ENCODE results near the gene MET. TPM values are rescaled to one million over a fixed set of nuclear protein-coding genes. Genes with fewer than 3 reads are reported as not detected.

The MET gene
- total RNA-seq, 6 donors from 2014 or later, result 32.4 to 114 (median 82.2) TPM

DNA sequence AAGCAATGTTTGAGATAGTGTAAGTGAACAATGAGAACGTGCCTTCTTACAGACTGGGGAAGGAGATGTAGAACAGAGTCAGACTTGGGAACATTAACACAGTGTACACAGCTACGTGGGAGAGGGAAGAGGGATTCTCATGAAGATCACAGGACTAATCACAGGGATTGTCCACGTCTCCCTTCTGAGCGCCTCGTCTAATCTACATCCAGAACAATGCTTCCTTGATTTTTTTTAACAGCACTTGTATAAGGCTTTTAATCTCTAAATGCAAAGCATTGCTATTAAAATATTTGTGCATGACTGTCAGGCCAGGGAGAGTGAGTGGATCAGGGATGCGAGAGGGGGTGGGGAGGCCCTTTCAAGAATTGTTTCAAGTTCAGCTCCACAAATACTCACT lies 62.7 kb downstream of the MET start:
- no peak for DNase-seq
- no peak overlapping the region for H3K4me3 ChIP-seq
- no peaks in the 10 kb centered on the region for H3K27me3 ChIP-seq
- H3K27ac ChIP-seq, result no peak overlapping the region
- no peak for TF ChIP-seq POLR2AphosphoS5 (IDR thresholded peaks at IDR 0.05)
- WGBS, 2 donors, result 77 to 79% methylated on average over 6 of the region's 6 CpGs
- H3K36me3 ChIP-seq, result no peaks in the 10 kb centered on the region
- peaks cover 5 to 44% (median 15%) of the 10 kb centered on the region in 4 donors for H3K4me1 ChIP-seq
- ATAC-seq (ENCODE audit: low FRiP score in 2 of 2), result no peak
- H3K9me3 ChIP-seq, result no peaks in the 10 kb centered on the region

- no peak overlapping the region for H3K4me3 ChIP-seq
- TF ChIP-seq POLR2A (IDR thresholded peaks at IDR 0.05), result no peak
- peak in 1 of 4 donors; percentile 81 for TF ChIP-seq EP300 (IDR thresholded peaks at IDR 0.05)
- peak in 1 of 2 donors; percentile 17 for TF ChIP-seq POLR2AphosphoS5 (IDR thresholded peaks at IDR 0.05)
- no peak for TF ChIP-seq CTCF (IDR thresholded peaks at IDR 0.05)
- no peaks in the 10 kb centered on the region for H3K9me3 ChIP-seq
- DNase-seq, result peak in 1 of 2 donors; percentile 45
- H3K27ac ChIP-seq, result peak overlapping the region in 2 of 4 donors; percentile 16 to 25
- 62 to 67% methylated on average over 8 of the region's 8 CpGs for WGBS, 2 donors
- no peaks in the 10 kb centered on the region for H3K27me3 ChIP-seq
- peak; percentile 70 to 86 for ATAC-seq (ENCODE audit: low FRiP score in 2 of 2)
- H3K4me1 ChIP-seq, result peaks cover 5 to 47% (median 17%) of the 10 kb centered on the region in 4 donors
- no peaks in the 10 kb centered on the region for H3K36me3 ChIP-seq
Measured at GRCh38 chr7:116736927-116737715, 65.1 kb downstream of the MET start.

GRCh38 chr7:116738378-116738777 lies 66.4 kb downstream of the MET start:
- H3K4me1 ChIP-seq, result peaks cover 5 to 44% (median 17%) of the 10 kb centered on the region in 4 donors
- no peaks in the 10 kb centered on the region for H3K27me3 ChIP-seq
- peak overlapping the region in 1 of 4 donors; percentile 20 for H3K27ac ChIP-seq
- ATAC-seq (ENCODE audit: low FRiP score in 2 of 2), result no peak
- WGBS, 2 donors, result 48 to 59% methylated on average over 1 of the region's 1 CpG
- no peaks in the 10 kb centered on the region for H3K9me3 ChIP-seq
- DNase-seq, result no peak
- TF ChIP-seq CTCF (IDR thresholded peaks at IDR 0.05) (no peak), POLR2A (IDR thresholded peaks at IDR 0.05) (no peak), POLR2AphosphoS5 (IDR thresholded peaks at IDR 0.05) (no peak), EP300 (IDR thresholded peaks at IDR 0.05) (peak in 1 of 4 donors; percentile 51)
- H3K36me3 ChIP-seq, result no peaks in the 10 kb centered on the region
- H3K4me3 ChIP-seq, result no peak overlapping the region

- Histone ChIP-seq H3K27me3 (no peaks in the 10 kb centered on the region), H3K4me3 (no peak overlapping the region), H3K27ac (no peak overlapping the region), H3K9me3 (no peaks in the 10 kb centered on the region), H3K36me3 (no peaks in the 10 kb centered on the region), H3K4me1 (peaks cover 5 to 39% (median 17%) of the 10 kb centered on the region in 4 donors)
- TF ChIP-seq CTCF (IDR thresholded peaks at IDR 0.05) (no peak), POLR2AphosphoS5 (IDR thresholded peaks at IDR 0.05) (no peak), POLR2A (IDR thresholded peaks at IDR 0.05) (no peak), EP300 (IDR thresholded peaks at IDR 0.05) (no peak)
- ATAC-seq (ENCODE audit: low FRiP score in 2 of 2) (no peak), DNase-seq (no peak)
- 93 to 100% methylated on average over 2 of the region's 2 CpGs for WGBS, 2 donors
Measured at GRCh38 chr7:116739307-116739706, 67.3 kb downstream of the MET start.

- H3K27me3 ChIP-seq, result no peaks in the 10 kb centered on the region
- H3K4me3 ChIP-seq, result no peak overlapping the region
- TF ChIP-seq POLR2A (IDR thresholded peaks at IDR 0.05) (no peak), CTCF (IDR thresholded peaks at IDR 0.05) (no peak), POLR2AphosphoS5 (IDR thresholded peaks at IDR 0.05) (no peak), EP300 (IDR thresholded peaks at IDR 0.05) (no peak)
- no peaks in the 10 kb centered on the region for H3K9me3 ChIP-seq
- H3K36me3 ChIP-seq, result no peaks in the 10 kb centered on the region
- no peak for DNase-seq
- ATAC-seq (ENCODE audit: low FRiP score in 2 of 2), result no peak
- no peak overlapping the region for H3K27ac ChIP-seq
- 93 to 94% methylated on average over 1 of the region's 1 CpG for WGBS, 2 donors
- H3K4me1 ChIP-seq, result peaks cover 5 to 30% (median 17%) of the 10 kb centered on the region in 4 donors
Measured at GRCh38 chr7:116740231-116740630, 68.2 kb downstream of the MET start.
